Kidney (tissue), 14 donors: ENCODE data around the gene HIGD1A. TPM values are rescaled to one million over a fixed set of nuclear protein-coding genes. Genes with fewer than 3 reads are reported as not detected.

ENCODE experiments used
- DNase-seq, 5 donors: peaks; one replicate each; pipeline ENCODE4 v3.0.0-alpha.2; 2013 to 2020
- FAIRE-seq: peaks from 2 replicates; lab custom pipeline; 2012; peaks lifted over from hg19 to GRCh38; lab: Jason Lieb, UNC
- H3K27ac ChIP-seq, 2 donors: one replicate each; pipeline ENCODE4 v1.7.0; 2013; ENCODE audit warnings: low read depth in 2 of 2, low read length in 2 of 2, inconsistent platforms in 1 of 2
- H3K27me3 ChIP-seq: one replicate; pipeline ENCODE4 v1.7.1; 2013; ENCODE audit warnings: low read length, inconsistent platforms; ENCODE audit not compliant: control insufficient read depth, insufficient read depth
- H3K36me3 ChIP-seq, 3 donors: one replicate each; pipeline versions ENCODE4 v1.7.0 to v1.7.1; 2013; ENCODE audit warnings: low read length in 3 of 3, control low read depth in 1 of 3, inconsistent platforms in 1 of 3; ENCODE audit not compliant: insufficient read depth in 3 of 3, control insufficient read depth in 2 of 3
- H3K4me1 ChIP-seq, 3 donors: one replicate each; pipeline versions ENCODE4 v1.7.0 to v1.7.1; 2013; ENCODE audit warnings: low read length in 3 of 3, inconsistent platforms in 1 of 3, low read depth in 1 of 3; ENCODE audit not compliant: control insufficient read depth in 2 of 3, insufficient read depth in 2 of 3
- H3K4me3 ChIP-seq, 3 donors: one replicate each; pipeline versions ENCODE4 v1.7.0 to v1.8.1; 2013; ENCODE audit warnings: low read length in 3 of 3, control low read depth in 1 of 3, inconsistent platforms in 1 of 3
- H3K9ac ChIP-seq, 3 donors: one replicate each; pipeline versions ENCODE4 v1.7.0 to v1.7.1; 2013; ENCODE audit warnings: low read length in 3 of 3, control low read depth in 1 of 3, inconsistent platforms in 1 of 3
- H3K9me3 ChIP-seq, 3 donors: one replicate each; pipeline versions ENCODE4 v1.7.0 to v1.7.1; 2013; ENCODE audit warnings: low read length in 3 of 3, control low read depth in 1 of 3, inconsistent platforms in 1 of 3; ENCODE audit not compliant: control insufficient read depth in 2 of 3, insufficient read depth in 1 of 3
- intact Hi-C: fragments of 100-400 bp; cut with DNase I; formaldehyde crosslinking; loops from one replicate; pipeline ENCODE4 v1.11.1; 2022
- polyA plus RNA-seq: library from polyadenylated mRNA; stranded (reverse); fragments of 350-450 nt; fragmentation: Illumina TruSeq; extraction: RNeasy Lipid Tissue Mini Kit (QIAGEN cat#74804); gene quantifications from one replicate; pipeline ENCODE4 v1.2.3, GENCODE V29; 2014; ENCODE audit warnings: low read depth, low replicate concordance; ENCODE audit not compliant: insufficient read depth
- total RNA-seq: library from RNA; stranded (reverse); fragmentation: NEBNext Ultra II Directional; extraction: Animal tissue kit (Norgen Biotek cat#: 25700); gene quantifications from one replicate; pipeline ENCODE4 v1.2.1, GENCODE V29; 2021
- TF ChIP-seq, protein P1 (sequence below): IDR thresholded peaks from 3 replicates; pipeline ENCODE4 v1.5.1; 2012; ENCODE audit warnings: mild to moderate bottlenecking, moderate library complexity, borderline replicate concordance; ENCODE audit not compliant: insufficient read depth; ENCODE audit errors: extremely low read depth
- donor health status: control.
- donor health status: control.
- donor health status: control.
- donor health status: control.
- donor health status: control.
- donor health status: DM: yes; HTN: yes; CAD: no.
- donor health status: Normal renal cell carcinoma (clear cell type).

The HIGD1A gene
- total and polyA plus RNA-seq, 2 donors from 2014 or later = 207 to 283 TPM

DNA sequence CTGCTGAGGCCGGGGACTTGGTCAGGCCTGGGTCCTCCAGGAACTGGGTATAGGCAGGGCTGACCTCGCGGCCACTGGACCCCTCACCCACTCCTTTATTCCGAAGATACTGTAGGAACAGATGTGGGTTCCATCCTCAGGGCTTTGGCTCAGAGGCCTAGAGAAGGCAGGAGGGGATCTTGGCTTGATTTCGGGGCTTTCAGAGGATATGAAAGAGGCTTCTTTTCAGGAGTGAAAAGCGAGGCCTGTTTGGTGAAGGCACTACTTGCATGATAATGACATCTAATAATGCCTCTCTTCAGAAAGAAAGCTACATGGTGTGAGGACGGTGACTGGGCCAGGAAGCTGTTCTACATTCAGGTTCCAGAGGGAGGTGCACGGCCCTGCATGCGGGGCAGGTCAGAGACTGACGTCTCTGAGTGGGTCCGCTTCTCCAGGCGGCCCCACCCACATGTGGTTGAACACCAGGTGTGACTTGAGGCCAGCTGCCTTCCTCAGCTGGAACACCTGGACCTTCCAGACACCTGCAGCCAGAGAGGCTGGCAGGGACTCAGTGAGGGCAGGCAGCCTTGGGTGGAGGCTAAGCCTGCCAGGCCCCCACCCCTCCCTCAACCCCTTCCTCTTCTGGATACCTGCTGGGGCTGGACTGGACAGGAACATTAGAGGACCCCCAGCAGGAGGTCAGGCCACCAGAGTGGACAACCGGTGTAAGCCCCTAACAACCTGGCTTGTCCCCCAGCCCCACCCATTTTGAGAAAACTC, 70.6 kb downstream of the HIGD1A start:
- Histone ChIP-seq H3K4me3 (no peak overlapping the region), H3K9ac (no peak overlapping the region), H3K9me3 (no peaks in the 10 kb centered on the region), H3K4me1 (no peaks in the 10 kb centered on the region), H3K27ac (no peak overlapping the region), H3K27me3 (no peaks in the 10 kb centered on the region), H3K36me3 (no peaks in the 10 kb centered on the region)
- TF ChIP-seq, protein P1, sequence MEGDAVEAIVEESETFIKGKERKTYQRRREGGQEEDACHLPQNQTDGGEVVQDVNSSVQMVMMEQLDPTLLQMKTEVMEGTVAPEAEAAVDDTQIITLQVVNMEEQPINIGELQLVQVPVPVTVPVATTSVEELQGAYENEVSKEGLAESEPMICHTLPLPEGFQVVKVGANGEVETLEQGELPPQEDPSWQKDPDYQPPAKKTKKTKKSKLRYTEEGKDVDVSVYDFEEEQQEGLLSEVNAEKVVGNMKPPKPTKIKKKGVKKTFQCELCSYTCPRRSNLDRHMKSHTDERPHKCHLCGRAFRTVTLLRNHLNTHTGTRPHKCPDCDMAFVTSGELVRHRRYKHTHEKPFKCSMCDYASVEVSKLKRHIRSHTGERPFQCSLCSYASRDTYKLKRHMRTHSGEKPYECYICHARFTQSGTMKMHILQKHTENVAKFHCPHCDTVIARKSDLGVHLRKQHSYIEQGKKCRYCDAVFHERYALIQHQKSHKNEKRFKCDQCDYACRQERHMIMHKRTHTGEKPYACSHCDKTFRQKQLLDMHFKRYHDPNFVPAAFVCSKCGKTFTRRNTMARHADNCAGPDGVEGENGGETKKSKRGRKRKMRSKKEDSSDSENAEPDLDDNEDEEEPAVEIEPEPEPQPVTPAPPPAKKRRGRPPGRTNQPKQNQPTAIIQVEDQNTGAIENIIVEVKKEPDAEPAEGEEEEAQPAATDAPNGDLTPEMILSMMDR = no peak
- intact Hi-C loops = no loop called here
- DNase-seq = no peak
- no peak for FAIRE-seq

Other genes starting within 250 kb of the HIGD1A start
- 43.6 TPM for gene SEC22C, start 222.5 kb downstream of the HIGD1A start, total RNA-seq
- gene SEC22C, start 222.5 kb downstream of the HIGD1A start, polyA plus RNA-seq = 32.8 TPM
- gene SS18L2, start 213.6 kb downstream of the HIGD1A start, total RNA-seq = 18.8 TPM
- gene SS18L2, start 213.6 kb downstream of the HIGD1A start, polyA plus RNA-seq = 42.4 TPM
- gene NKTR, start 203.8 kb downstream of the HIGD1A start, total RNA-seq = 81.1 TPM
- gene NKTR, start 203.8 kb downstream of the HIGD1A start, polyA plus RNA-seq = 9.2 TPM
- 26.6 TPM for gene ZBTB47, start 150.8 kb downstream of the HIGD1A start, total RNA-seq
- gene ZBTB47, start 150.8 kb downstream of the HIGD1A start, polyA plus RNA-seq = 7.8 TPM
- gene KLHL40, start 119.0 kb downstream of the HIGD1A start, total RNA-seq = not detected
- gene KLHL40, start 119.0 kb downstream of the HIGD1A start, polyA plus RNA-seq = not detected
- not detected for gene HHATL, start 101.7 kb downstream of the HIGD1A start, total RNA-seq
- gene HHATL, start 101.7 kb downstream of the HIGD1A start, polyA plus RNA-seq = not detected
- 5.3 TPM for gene CCDC13, start 31.2 kb downstream of the HIGD1A start, total RNA-seq
- gene CCDC13, start 31.2 kb downstream of the HIGD1A start, polyA plus RNA-seq = 7.0 TPM
- 8.9 TPM for gene ACKR2, start 5.0 kb upstream of the HIGD1A start, total RNA-seq
- 0.86 TPM for gene ACKR2, start 5.0 kb upstream of the HIGD1A start, polyA plus RNA-seq
- gene CYP8B1, start 71.4 kb upstream of the HIGD1A start, total RNA-seq = 10.4 TPM
- 4.3 TPM for gene CYP8B1, start 71.4 kb upstream of the HIGD1A start, polyA plus RNA-seq
- 12.8 TPM for gene ZNF662, start 101.7 kb upstream of the HIGD1A start, total RNA-seq
- gene ZNF662, start 101.7 kb upstream of the HIGD1A start, polyA plus RNA-seq = 4.9 TPM
- gene GASK1A, start 174.8 kb upstream of the HIGD1A start, total RNA-seq = 7.3 TPM
- gene GASK1A, start 174.8 kb upstream of the HIGD1A start, polyA plus RNA-seq = 2.3 TPM